Right atrium auricular region (tissue), 2 donors: ENCODE data around the gene NCAPG2. TPM values are rescaled to one million over a fixed set of nuclear protein-coding genes. Genes with fewer than 3 reads are reported as not detected.

ENCODE experiments used
- DNase-seq: peaks from one replicate; pipeline ENCODE4 v3.0.0-alpha.2; 2019; ENCODE audit warnings: low spot score
- H3K27ac ChIP-seq, 2 donors: fragments of 200-600 bp; sonication (generic); 1 replicate in 1 of 2; 2 replicates in 1 of 2; pipeline ENCODE4 v1.5.1; 2016 to 2019
- H3K27me3 ChIP-seq, 2 donors: fragments of 200-600 bp; sonication (generic); one replicate each; pipeline versions ENCODE4 v1.5.1 to v1.6.0; 2017 to 2019
- H3K36me3 ChIP-seq: fragments of 200-600 bp; sonication (generic); one replicate; pipeline ENCODE4 v1.5.1; 2016
- H3K4me1 ChIP-seq, 2 donors: fragments of 200-600 bp; sonication (generic); one replicate each; pipeline versions ENCODE4 v1.5.1 to v1.6.0; 2017 to 2019
- H3K4me3 ChIP-seq, 2 donors: fragments of 200-600 bp; sonication (generic); 1 replicate in 1 of 2; 2 replicates in 1 of 2; pipeline ENCODE4 v1.5.1; 2017 to 2019; ENCODE audit warnings: mild to moderate bottlenecking in 1 of 2, moderate library complexity in 1 of 2
- H3K9me3 ChIP-seq, 2 donors: fragments of 200-600 bp; sonication (generic); one replicate each; pipeline ENCODE4 v1.5.1; 2019
- CTCF ChIP-seq, 2 donors: fragments of 200-600 bp; sonication (generic); IDR thresholded peaks; one replicate each; pipeline ENCODE4 v1.5.1; 2019; ENCODE audit warnings: antibody characterized with exemption in 2 of 2
- total RNA-seq, 2 donors: library from RNA; depleted of rRNA; stranded (reverse); fragments of >200 nt; gene quantifications; one replicate each; pipeline ENCODE4 v1.1.0, GENCODE V29; 2016

The NCAPG2 gene
- total RNA-seq, 2 donors from 2014 or later = 2.8 to 3.1 TPM

GRCh38 chr7:158666401-158666800, 38.2 kb downstream of the NCAPG2 start:
- Histone ChIP-seq H3K9me3 (no peaks in the 10 kb centered on the region), H3K27me3 (no peaks in the 10 kb centered on the region), H3K4me1 (no peaks in the 10 kb centered on the region), H3K36me3 (peaks cover 6% of the 10 kb centered on the region), H3K27ac (no peak overlapping the region), H3K4me3 (no peak overlapping the region)
- no peak for DNase-seq
- no peak for TF ChIP-seq CTCF (IDR thresholded peaks at IDR 0.05)

DNA sequence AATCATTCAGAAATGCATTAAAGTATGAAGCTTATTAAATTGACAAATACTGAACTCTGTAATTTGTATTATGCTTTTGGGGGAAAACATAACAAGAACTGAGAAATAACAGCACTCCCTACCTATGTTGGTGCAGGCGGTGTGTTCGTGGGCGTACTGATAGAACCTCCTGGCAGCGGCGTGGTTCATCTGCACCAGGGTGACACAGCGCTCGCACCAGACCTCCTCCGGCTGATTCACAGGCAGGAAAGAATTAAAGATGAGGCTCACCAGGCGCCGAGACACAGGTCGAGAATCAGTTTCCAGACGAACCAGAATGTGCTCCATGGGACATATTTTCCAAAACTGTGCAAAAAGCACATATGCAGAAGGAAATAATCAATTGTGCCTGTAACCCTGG, 40.2 kb downstream of the NCAPG2 start:
- H3K4me1 ChIP-seq = no peaks in the 10 kb centered on the region
- H3K36me3 ChIP-seq = peaks cover 6% of the 10 kb centered on the region
- TF ChIP-seq CTCF (IDR thresholded peaks at IDR 0.05) = no peak
- H3K27ac ChIP-seq = no peak overlapping the region
- H3K4me3 ChIP-seq = no peak overlapping the region
- DNase-seq = no peak
- no peaks in the 10 kb centered on the region for H3K9me3 ChIP-seq
- no peaks in the 10 kb centered on the region for H3K27me3 ChIP-seq

DNA sequence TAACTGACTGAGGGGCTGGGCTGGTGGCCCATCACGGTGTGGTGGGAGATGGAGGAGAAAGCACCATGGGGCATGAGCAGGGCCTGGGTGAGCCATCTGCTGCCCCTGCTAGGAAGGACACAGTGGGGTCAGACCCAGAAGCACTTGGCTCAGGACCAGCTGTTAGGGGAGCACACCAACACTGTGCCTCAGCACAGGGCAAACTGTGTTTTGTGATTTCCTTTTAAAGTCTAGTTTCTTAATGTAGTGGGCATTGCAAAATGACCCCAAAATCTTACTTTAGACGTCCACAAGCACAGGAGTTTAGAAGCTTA, 41.2 kb downstream of the NCAPG2 start:
- TF ChIP-seq CTCF (IDR thresholded peaks at IDR 0.05) = no peak
- peaks cover 6% of the 10 kb centered on the region for H3K36me3 ChIP-seq
- H3K4me3 ChIP-seq = no peak overlapping the region
- no peak overlapping the region for H3K27ac ChIP-seq
- H3K9me3 ChIP-seq = no peaks in the 10 kb centered on the region
- H3K27me3 ChIP-seq = no peaks in the 10 kb centered on the region
- DNase-seq = no peak
- H3K4me1 ChIP-seq = no peaks in the 10 kb centered on the region

- peaks cover 6% of the 10 kb centered on the region for H3K36me3 ChIP-seq
These were observed 41.8 kb downstream of the NCAPG2 start for GRCh38 chr7:158662610-158663427.

DNA sequence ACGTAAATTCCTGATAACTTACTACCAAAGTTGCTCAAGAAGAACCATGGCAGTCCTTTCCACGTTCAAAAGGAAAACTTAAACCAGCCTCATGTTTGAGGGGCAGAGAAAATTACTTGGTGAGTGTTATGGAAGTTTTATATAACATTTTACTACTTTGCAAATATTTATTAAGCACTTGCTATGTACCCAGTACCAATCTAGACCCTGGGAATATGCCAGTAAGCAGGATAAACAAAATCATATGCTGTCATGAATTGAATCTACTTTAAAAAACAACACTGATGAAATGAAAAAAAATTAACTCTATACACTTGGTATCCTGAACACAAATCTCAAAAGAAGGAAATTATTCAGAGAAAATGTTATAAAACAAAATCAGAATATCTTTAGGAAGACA, 46.1 kb downstream of the NCAPG2 start:
- H3K27ac ChIP-seq = no peak overlapping the region
- TF ChIP-seq CTCF (IDR thresholded peaks at IDR 0.05) = no peak
- H3K27me3 ChIP-seq = no peaks in the 10 kb centered on the region
- DNase-seq = no peak
- no peaks in the 10 kb centered on the region for H3K9me3 ChIP-seq
- no peaks in the 10 kb centered on the region for H3K4me1 ChIP-seq
- peaks cover 12% of the 10 kb centered on the region for H3K36me3 ChIP-seq
- H3K4me3 ChIP-seq = no peak overlapping the region

More at GRCh38 chr7:158662610-158663427, 41.8 kb downstream of the NCAPG2 start:
- TF ChIP-seq CTCF (IDR thresholded peaks at IDR 0.05) = no peak
- no peak for DNase-seq
- no peaks in the 10 kb centered on the region for H3K4me1 ChIP-seq
- H3K27me3 ChIP-seq = no peaks in the 10 kb centered on the region
- no peak overlapping the region for H3K27ac ChIP-seq
- H3K4me3 ChIP-seq = no peak overlapping the region
- no peaks in the 10 kb centered on the region for H3K9me3 ChIP-seq
